SKM-1 (cell line): ENCODE measurements around the gene RESF1.

Experiments
- DNase-seq: peaks from one replicate; lab custom pipeline; 2025; ENCODE audit not compliant: unreplicated experiment; lab: John Stamatoyannopoulos, UW

Gene RESF1

DNA sequence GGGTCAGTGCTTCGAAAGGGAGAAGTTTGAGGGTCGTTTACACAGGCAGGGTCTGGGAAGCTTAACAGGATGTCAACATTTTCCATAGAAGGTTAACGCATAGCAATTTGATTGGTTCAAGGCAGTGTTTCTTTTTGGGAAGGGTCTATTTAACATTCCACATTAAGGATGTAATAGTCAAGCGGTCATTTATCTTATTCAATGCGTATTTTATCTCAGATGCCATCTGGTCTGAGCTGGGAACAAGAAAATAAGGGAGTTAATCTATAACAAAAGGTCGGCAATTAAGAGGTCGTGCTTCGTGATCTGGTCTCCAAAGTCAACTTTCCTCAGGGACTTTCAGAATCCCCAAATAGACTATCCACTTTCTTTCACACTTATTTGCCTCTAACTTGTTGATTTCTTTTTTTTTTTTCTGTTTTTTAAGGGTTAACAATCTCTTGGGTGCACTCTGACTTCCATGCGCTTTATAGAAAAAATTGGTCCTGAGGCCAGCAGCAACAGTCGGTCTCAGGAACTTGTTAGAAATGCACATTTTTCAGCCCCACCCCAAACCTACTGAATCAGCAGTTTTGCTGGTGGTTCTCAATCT is 550 bp upstream of the RESF1 start:
- no peak for DNase-seq

DNA sequence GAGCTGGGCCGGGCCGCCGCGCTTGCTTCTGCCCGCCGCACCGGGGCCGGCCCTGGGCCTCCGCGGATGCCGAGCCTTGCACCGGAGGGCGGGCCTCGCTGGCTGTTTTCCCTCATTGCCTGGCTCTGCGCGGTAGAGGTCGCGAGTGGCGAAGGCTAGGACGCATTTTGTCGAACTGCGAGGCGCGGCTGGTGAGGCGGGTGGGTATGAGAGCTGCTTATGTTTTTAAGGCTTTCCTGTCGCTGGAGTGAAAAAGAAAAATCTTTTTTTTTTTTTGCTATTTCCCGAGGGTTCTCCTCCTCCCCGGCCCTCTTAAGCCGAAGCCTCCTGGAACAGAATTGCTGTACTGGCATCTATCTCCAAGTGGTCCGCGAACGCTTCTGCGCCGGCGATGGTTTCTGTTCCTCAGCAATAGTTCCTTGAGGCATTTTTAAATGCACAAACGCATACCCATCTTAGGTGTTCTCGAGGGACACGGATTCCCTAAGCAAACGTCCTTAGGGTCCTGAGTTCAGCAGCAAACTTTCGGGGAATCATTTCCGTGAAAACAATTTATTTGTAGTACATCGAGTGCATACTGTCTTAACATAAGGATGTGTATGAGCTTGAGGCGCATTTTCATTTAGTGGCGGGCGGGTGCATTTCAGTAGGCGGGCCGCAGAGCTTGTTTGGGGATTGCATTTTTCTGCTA is 631 bp downstream of the RESF1 start:
- DNase-seq = no peak

DNA sequence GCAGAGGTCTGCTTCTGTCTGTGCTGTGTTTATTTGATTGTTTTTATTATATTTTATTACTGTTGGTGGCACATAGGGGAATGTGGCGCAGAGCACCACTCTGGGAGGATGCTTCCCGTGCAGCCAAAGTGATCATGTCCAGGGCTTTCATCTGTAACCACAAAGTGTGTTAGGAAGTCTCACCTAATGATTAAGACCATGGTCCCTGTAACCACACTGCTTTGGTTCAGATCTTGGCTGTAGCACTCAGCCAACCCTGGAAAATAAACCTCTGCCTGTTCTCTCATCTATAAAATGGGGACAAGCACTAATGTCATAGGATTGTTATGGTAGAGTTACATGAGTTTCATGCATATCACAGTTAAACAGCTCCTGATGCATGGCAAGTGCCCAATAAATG is 1.9 kb downstream of the RESF1 start:
- DNase-seq = no peak

DNA sequence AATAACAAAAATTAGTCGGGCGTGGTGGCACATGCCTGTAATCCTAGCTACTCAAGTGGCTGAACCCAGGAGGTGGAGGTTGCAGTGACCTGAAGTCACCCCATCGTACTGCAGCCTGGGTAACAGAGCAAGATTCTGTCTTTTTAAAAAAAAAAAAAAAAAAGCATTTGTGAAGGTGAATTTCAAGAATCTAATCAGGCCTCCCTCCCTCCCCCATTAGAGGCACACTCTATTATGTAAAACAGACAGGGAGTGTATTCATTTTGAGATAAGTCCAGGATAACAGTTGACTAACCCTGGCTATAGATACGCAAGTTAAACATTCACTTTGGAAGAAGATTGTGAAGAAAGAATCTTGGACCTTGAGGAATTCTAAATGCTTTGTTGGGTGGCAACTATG is 2.9 kb downstream of the RESF1 start:
- no peak for DNase-seq

GRCh38 chr12:31964280-31964679 is 5.1 kb downstream of the RESF1 start:
- DNase-seq = no peak

DNA sequence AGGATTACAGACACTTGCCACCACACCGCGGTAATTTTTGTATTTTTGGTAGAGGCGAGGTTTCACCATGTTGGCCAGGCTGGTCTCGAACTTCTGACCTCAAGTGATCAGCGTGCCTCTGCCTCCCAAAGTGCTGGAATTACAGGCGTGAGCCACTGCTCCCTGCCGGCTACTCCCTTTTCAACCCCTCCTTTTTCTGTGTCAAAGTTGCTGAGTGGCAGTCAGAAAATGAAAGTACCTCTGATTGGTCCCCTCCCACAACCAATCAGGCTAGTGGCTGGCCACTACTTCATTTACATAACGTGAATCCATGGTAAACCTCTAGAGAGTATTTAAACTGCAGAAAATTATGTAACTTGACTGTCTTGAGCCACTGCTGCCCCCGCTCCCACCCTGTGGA is 5.9 kb downstream of the RESF1 start:
- no peak for DNase-seq

- no peak for DNase-seq
Measured at GRCh38 chr12:31966558-31967205, 7.5 kb downstream of the RESF1 start.

GRCh38 chr12:31967539-31967938 is 8.3 kb downstream of the RESF1 start:
- DNase-seq = no peak

DNA sequence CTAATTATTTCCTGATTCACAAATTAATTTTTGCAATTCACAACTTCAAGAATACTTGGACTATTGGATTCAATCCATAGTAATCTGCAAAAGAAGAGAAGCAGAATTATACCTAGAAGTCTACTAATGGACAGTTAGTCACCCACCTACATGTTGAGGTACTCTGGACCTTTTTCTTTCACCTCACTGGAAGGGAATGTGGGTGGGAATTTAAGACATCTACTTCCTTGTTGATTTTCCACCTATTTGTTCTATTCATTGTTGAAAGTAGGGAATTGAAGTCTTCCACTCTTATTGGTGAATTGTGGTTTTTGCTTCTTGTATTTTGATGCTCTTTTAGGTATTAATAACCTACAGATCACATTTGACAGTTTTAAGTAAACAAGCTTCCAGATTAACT is 11.0 kb downstream of the RESF1 start:
- no peak for DNase-seq

DNA sequence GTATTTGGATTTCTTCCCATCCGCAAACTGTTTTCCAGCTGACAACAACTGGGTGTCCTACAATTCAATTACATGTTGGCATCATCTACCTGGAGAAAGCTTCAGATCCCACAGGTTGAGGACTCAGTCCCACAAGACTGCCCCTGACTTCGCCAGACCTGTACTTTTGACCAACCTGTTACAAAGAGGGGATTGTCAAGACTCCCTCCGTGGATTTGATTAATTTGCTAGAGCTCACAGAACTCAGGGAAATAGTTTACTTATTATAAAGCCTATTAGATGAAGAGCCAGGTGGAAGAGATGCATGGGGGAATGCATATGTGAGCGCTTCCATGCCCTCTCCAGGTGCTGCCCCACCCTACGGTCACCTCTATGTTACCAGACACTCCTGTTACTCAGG is 14.6 kb downstream of the RESF1 start:
- DNase-seq = no peak

DNA sequence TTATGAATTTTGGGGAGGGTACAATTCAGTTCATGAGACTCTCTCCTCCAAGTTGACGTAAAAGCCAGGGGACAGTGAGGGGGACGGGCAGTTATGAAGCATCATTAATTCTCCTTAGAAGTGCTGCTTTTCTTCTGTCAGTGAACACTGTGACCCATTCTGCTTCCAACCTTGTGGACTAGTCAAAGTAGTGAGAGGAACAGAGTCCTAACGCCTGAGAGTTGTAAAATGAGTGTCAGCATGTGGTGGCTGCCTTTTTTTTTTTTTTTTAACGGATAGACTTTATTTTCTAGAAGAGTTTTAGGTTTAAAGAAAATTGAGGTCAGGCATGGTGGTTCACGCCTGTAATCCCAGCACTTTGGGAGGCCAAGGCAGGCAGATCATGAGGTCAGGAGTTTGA is 15.5 kb downstream of the RESF1 start:
- no peak for DNase-seq

GRCh38 chr12:31984806-31985591 is 25.8 kb downstream of the RESF1 start:
- DNase-seq = no peak

- no peak for DNase-seq
Measured at GRCh38 chr12:31985832-31986231, 26.6 kb downstream of the RESF1 start.

- no peak for DNase-seq
Measured at GRCh38 chr12:31989571-31990362, 30.6 kb downstream of the RESF1 start.

- no peak for DNase-seq
Measured at GRCh38 chr12:31991146-31991545, 31.9 kb downstream of the RESF1 start.

DNA sequence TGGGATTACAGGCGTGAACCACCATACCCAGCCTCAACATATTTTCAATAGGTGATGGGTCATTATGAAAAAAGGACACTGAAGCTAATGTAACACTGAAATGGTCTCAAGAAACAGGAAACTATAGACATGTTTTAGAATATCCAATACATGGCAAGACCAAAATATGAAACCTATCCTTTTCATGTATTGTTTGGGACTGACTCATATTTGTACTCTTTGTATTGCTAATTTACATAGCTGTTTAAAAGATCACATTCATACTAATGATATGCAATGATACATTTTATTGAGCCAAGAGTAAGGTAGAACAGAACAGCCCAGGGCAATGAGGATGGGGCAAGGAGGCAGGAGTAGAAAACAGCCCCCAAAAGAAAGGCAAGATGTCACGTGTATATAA is 32.6 kb downstream of the RESF1 start:
- no peak for DNase-seq

DNA sequence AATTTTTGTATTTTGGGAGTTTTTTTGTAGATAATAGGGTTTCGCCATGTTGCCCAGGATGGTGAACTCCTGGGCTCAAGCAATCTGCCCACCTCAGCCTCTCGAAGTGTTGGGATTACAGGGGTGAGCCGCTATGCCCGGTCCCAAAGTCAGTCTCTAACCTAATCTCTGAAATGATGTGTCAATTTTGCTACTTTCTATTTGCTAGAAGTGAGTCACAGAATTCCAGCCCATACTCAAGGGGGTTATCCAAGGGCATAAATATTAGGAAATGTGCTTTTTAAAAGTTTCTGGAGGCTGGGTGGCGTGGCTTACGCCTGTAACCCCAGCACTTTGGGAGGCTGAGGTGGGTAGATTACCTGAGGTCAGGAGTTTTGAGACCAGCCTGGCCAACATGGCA is 40.5 kb downstream of the RESF1 start:
- DNase-seq = no peak

GRCh38 chr12:32000373-32001005 is 41.3 kb downstream of the RESF1 start:
- DNase-seq = no peak

GRCh38 chr12:32002848-32003493 is 43.8 kb downstream of the RESF1 start:
- DNase-seq = no peak

- DNase-seq = no peak
Measured at GRCh38 chr12:32003654-32004053, 44.4 kb downstream of the RESF1 start.
